Progenitor cell of endocrine pancreas (in vitro differentiated cells): Measurements from ENCODE around the gene USP17L29. TPM values are rescaled to one million over a fixed set of nuclear protein-coding genes. Genes with fewer than 3 reads are reported as not detected.
"Not testable (repeated sequence)": the region's sequence is repeated elsewhere in the genome, so short reads cannot be mapped to it uniquely, and the experiment has no call there.

Experiments
- DNase-seq: peaks from one replicate; pipeline ENCODE4 v3.0.0; 2021; ENCODE audit warnings: low spot score; ENCODE audit not compliant: unreplicated experiment
- H3K27ac Mint-ChIP-seq: 2 replicates; pipeline ENCODE4 v1.8.0; 2021; ENCODE audit warnings: mild to moderate bottlenecking, moderate library complexity, mixed read lengths
- H3K27me3 Mint-ChIP-seq: 2 replicates; pipeline ENCODE4 v1.8.0; 2021; ENCODE audit warnings: mixed read lengths
- H3K36me3 Mint-ChIP-seq: 2 replicates; pipeline ENCODE4 v1.8.0; 2022; ENCODE audit warnings: mixed read lengths; ENCODE audit not compliant: insufficient read depth
- H3K4me1 Mint-ChIP-seq: 2 replicates; pipeline ENCODE4 v1.8.0; 2021; ENCODE audit warnings: low read depth, mixed read lengths
- H3K4me3 Mint-ChIP-seq: 2 replicates; pipeline ENCODE4 v1.8.0; 2021; ENCODE audit warnings: low read depth, mild to moderate bottlenecking, moderate library complexity, mixed read lengths
- H3K9me3 Mint-ChIP-seq: 2 replicates; pipeline ENCODE4 v1.8.0; 2021; ENCODE audit warnings: low read depth, mixed read lengths
- long read RNA-seq: library from polyadenylated mRNA; unstranded; transcript quantifications from one replicate; pipeline ENCODE4 v2.0.0, GENCODE V29; 2020
- total RNA-seq: library from RNA; stranded (reverse); gene quantifications from 2 replicates; pipeline ENCODE4 v1.2.1, GENCODE V29; 2021

USP17L29 gene, protein sequence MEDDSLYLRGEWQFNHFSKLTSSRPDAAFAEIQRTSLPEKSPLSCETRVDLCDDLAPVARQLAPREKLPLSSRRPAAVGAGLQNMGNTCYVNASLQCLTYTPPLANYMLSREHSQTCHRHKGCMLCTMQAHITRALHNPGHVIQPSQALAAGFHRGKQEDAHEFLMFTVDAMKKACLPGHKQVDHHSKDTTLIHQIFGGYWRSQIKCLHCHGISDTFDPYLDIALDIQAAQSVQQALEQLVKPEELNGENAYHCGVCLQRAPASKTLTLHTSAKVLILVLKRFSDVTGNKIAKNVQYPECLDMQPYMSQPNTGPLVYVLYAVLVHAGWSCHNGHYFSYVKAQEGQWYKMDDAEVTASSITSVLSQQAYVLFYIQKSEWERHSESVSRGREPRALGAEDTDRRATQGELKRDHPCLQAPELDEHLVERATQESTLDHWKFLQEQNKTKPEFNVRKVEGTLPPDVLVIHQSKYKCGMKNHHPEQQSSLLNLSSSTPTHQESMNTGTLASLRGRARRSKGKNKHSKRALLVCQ
- not detected in 2 replicates for total RNA-seq
- long read RNA-seq, result 0 reads

DNA sequence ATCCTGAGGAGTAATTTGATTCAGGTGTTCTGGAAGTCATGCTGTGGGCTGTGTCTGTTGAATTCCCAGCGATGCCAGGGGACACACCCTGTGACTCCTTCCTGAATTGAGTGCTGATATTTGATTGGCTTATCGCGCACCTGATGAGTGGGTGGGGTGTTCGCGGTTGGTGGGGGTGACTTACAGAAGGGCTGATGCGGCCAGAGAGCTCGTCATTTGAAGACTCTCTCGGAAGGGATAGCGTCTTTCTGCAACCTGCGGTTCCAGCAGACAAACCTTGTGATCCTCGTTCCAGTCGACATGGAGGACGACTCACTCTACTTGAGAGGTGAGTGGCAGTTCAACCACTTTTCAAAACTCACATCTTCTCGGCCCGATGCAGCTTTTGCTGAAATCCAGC, at the start of gene USP17L29:
Gene USP17L29 (plus strand): TSS at position 301 of the 400 bp plus-strand sequence. CDS start 0 bp downstream, at position 301.
- not testable (repeated sequence) for H3K9me3 Mint-ChIP-seq, H3K4me3 Mint-ChIP-seq, H3K4me1 Mint-ChIP-seq, H3K27ac Mint-ChIP-seq, DNase-seq, H3K36me3 Mint-ChIP-seq, H3K27me3 Mint-ChIP-seq

DNA sequence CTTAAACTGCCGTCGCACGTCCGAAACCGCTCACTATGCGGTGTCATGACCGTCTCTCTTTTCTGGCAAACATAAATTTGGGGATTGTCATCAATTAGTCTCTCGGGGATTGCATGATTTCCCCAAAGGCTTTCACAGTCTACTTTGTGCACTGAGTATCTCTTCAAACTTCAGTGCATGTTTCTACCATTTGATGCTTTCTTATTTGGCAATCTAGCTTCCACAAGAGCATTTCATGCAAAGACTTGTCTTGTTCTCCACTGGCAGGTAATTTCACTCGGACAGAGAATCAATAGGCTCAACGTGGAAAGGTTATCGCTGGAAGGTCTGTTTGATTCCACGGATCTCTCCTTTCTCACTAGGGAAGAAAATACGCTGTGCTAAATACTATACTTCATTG, 29.2 kb upstream of the USP17L29 start:
- DNase-seq, H3K27ac Mint-ChIP-seq, H3K9me3 Mint-ChIP-seq, H3K4me1 Mint-ChIP-seq, H3K27me3 Mint-ChIP-seq, H3K36me3 Mint-ChIP-seq, H3K4me3 Mint-ChIP-seq: not testable (repeated sequence)

DNA sequence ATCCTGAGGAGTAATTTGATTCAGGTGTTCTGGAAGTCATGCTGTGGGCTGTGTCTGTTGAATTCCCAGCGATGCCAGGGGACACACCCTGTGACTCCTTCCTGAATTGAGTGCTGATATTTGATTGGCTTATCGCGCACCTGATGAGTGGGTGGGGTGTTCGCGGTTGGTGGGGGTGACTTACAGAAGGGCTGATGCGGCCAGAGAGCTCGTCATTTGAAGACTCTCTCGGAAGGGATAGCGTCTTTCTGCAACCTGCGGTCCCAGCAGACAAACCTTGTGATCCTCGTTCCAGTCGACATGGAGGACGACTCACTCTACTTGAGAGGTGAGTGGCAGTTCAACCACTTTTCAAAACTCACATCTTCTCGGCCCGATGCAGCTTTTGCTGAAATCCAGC, 28.6 kb upstream of the USP17L29 start, which contains the start of gene USP17L24:
Gene USP17L24 (plus strand): TSS at position 301 of the 400 bp plus-strand sequence. CDS start 0 bp downstream, at position 301.
- DNase-seq, H3K36me3 Mint-ChIP-seq, H3K4me3 Mint-ChIP-seq, H3K9me3 Mint-ChIP-seq, H3K27me3 Mint-ChIP-seq, H3K4me1 Mint-ChIP-seq, H3K27ac Mint-ChIP-seq: not testable (repeated sequence)

DNA sequence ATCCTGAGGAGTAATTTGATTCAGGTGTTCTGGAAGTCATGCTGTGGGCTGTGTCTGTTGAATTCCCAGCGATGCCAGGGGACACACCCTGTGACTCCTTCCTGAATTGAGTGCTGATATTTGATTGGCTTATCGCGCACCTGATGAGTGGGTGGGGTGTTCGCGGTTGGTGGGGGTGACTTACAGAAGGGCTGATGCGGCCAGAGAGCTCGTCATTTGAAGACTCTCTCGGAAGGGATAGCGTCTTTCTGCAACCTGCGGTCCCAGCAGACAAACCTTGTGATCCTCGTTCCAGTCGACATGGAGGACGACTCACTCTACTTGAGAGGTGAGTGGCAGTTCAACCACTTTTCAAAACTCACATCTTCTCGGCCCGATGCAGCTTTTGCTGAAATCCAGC, 23.8 kb upstream of the USP17L29 start, which contains the start of gene USP17L25:
Gene USP17L25 (plus strand): TSS at position 301 of the 400 bp plus-strand sequence. CDS start 0 bp downstream, at position 301.
- not testable (repeated sequence) for H3K36me3 Mint-ChIP-seq, H3K4me3 Mint-ChIP-seq, H3K9me3 Mint-ChIP-seq, H3K27me3 Mint-ChIP-seq, DNase-seq, H3K27ac Mint-ChIP-seq, H3K4me1 Mint-ChIP-seq

DNA sequence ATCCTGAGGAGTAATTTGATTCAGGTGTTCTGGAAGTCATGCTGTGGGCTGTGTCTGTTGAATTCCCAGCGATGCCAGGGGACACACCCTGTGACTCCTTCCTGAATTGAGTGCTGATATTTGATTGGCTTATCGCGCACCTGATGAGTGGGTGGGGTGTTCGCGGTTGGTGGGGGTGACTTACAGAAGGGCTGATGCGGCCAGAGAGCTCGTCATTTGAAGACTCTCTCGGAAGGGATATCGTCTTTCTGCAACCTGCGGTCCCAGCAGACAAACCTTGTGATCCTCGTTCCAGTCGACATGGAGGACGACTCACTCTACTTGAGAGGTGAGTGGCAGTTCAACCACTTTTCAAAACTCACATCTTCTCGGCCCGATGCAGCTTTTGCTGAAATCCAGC, 19.1 kb upstream of the USP17L29 start, which contains the start of gene USP17L26:
Gene USP17L26 (plus strand): TSS at position 301 of the 400 bp plus-strand sequence. CDS start 0 bp downstream, at position 301.
- not testable (repeated sequence) for H3K27me3 Mint-ChIP-seq, H3K27ac Mint-ChIP-seq, H3K36me3 Mint-ChIP-seq, H3K4me3 Mint-ChIP-seq, H3K9me3 Mint-ChIP-seq, DNase-seq, H3K4me1 Mint-ChIP-seq

DNA sequence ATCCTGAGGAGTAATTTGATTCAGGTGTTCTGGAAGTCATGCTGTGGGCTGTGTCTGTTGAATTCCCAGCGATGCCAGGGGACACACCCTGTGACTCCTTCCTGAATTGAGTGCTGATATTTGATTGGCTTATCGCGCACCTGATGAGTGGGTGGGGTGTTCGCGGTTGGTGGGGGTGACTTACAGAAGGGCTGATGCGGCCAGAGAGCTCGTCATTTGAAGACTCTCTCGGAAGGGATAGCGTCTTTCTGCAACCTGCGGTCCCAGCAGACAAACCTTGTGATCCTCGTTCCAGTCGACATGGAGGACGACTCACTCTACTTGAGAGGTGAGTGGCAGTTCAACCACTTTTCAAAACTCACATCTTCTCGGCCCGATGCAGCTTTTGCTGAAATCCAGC, 14.3 kb upstream of the USP17L29 start, which contains the start of gene USP17L5:
Gene USP17L5 (plus strand): TSS at position 301 of the 400 bp plus-strand sequence. CDS start 0 bp downstream, at position 301.
- H3K27me3 Mint-ChIP-seq, H3K36me3 Mint-ChIP-seq, DNase-seq, H3K27ac Mint-ChIP-seq, H3K9me3 Mint-ChIP-seq, H3K4me1 Mint-ChIP-seq, H3K4me3 Mint-ChIP-seq: not testable (repeated sequence)

DNA sequence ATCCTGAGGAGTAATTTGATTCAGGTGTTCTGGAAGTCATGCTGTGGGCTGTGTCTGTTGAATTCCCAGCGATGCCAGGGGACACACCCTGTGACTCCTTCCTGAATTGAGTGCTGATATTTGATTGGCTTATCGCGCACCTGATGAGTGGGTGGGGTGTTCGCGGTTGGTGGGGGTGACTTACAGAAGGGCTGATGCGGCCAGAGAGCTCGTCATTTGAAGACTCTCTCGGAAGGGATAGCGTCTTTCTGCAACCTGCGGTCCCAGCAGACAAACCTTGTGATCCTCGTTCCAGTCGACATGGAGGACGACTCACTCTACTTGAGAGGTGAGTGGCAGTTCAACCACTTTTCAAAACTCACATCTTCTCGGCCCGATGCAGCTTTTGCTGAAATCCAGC, 9.6 kb upstream of the USP17L29 start, which contains the start of gene USP17L27:
Gene USP17L27 (plus strand): TSS at position 301 of the 400 bp plus-strand sequence. CDS start 0 bp downstream, at position 301.
- not testable (repeated sequence) for H3K4me3 Mint-ChIP-seq, H3K27ac Mint-ChIP-seq, DNase-seq, H3K36me3 Mint-ChIP-seq, H3K4me1 Mint-ChIP-seq, H3K9me3 Mint-ChIP-seq, H3K27me3 Mint-ChIP-seq

DNA sequence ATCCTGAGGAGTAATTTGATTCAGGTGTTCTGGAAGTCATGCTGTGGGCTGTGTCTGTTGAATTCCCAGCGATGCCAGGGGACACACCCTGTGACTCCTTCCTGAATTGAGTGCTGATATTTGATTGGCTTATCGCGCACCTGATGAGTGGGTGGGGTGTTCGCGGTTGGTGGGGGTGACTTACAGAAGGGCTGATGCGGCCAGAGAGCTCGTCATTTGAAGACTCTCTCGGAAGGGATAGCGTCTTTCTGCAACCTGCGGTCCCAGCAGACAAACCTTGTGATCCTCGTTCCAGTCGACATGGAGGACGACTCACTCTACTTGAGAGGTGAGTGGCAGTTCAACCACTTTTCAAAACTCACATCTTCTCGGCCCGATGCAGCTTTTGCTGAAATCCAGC, 4.8 kb upstream of the USP17L29 start, which contains the start of gene USP17L28:
Gene USP17L28 (plus strand): TSS at position 301 of the 400 bp plus-strand sequence. CDS start 0 bp downstream, at position 301.
- not testable (repeated sequence) for H3K36me3 Mint-ChIP-seq, H3K4me1 Mint-ChIP-seq, DNase-seq, H3K9me3 Mint-ChIP-seq, H3K27ac Mint-ChIP-seq, H3K27me3 Mint-ChIP-seq, H3K4me3 Mint-ChIP-seq

DNA sequence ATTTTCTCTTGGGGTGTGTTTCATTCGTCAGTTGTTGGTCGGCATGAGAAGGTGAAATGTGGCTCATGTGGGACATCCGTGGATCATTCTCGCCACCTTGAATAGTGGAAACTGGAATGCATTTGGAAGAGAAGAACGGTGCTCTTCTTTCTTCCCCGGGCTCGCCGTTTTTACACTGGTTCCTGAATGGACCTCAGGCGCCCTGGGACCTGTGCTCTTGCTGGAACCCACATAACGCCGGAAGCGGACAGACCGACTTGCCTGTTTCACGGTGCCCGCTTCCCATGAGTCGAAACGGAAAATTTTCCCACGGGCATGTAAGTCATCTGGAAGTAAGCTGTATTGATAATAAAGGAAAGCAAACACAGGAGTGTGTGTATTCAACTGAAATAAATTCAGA, 2.6 kb upstream of the USP17L29 start:
- not testable (repeated sequence) for DNase-seq, H3K27ac Mint-ChIP-seq, H3K9me3 Mint-ChIP-seq, H3K4me1 Mint-ChIP-seq, H3K36me3 Mint-ChIP-seq, H3K4me3 Mint-ChIP-seq, H3K27me3 Mint-ChIP-seq

DNA sequence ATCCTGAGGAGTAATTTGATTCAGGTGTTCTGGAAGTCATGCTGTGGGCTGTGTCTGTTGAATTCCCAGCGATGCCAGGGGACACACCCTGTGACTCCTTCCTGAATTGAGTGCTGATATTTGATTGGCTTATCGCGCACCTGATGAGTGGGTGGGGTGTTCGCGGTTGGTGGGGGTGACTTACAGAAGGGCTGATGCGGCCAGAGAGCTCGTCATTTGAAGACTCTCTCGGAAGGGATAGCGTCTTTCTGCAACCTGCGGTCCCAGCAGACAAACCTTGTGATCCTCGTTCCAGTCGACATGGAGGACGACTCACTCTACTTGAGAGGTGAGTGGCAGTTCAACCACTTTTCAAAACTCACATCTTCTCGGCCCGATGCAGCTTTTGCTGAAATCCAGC, 9.4 kb downstream of the USP17L29 start, which contains the start of gene USP17L30:
Gene USP17L30 (plus strand): TSS at position 301 of the 400 bp plus-strand sequence. CDS start 0 bp downstream, at position 301.
- H3K4me3 Mint-ChIP-seq, H3K9me3 Mint-ChIP-seq, DNase-seq: not testable (repeated sequence)

DNA sequence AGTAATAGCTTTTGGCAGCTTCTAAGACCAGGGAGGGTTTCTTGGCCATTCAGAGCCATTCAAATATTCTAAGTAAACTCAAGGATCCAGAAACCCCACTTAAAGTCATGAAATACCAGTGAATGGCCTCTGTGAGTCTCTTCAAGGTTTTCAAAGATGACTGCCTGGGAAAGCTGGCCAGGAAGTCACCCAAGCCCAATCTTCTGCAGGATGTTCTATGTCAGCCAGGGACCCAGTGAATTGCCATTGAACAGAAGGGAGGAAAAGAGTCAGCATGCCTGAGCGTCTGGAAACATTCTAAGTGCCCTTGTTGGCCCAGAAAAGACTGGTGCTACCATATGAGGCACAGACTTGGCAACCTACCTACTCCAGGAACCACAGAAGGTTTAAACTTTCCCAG, 26.4 kb downstream of the USP17L29 start:
- DNase-seq, H3K36me3 Mint-ChIP-seq, H3K27ac Mint-ChIP-seq, H3K27me3 Mint-ChIP-seq, H3K4me3 Mint-ChIP-seq, H3K9me3 Mint-ChIP-seq, H3K4me1 Mint-ChIP-seq: not testable (repeated sequence)

More for the DNA sequence above, 9.4 kb downstream of the USP17L29 start, which contains the start of gene USP17L30:
- H3K4me1 Mint-ChIP-seq, H3K27ac Mint-ChIP-seq, H3K36me3 Mint-ChIP-seq, H3K27me3 Mint-ChIP-seq: not testable (repeated sequence)
